ENCODE measurements around the gene TXNDC12.
A peak's percentile ranks its signal among the peaks of the same experiment; 100 is the strongest.

The TXNDC12 gene

DNA sequence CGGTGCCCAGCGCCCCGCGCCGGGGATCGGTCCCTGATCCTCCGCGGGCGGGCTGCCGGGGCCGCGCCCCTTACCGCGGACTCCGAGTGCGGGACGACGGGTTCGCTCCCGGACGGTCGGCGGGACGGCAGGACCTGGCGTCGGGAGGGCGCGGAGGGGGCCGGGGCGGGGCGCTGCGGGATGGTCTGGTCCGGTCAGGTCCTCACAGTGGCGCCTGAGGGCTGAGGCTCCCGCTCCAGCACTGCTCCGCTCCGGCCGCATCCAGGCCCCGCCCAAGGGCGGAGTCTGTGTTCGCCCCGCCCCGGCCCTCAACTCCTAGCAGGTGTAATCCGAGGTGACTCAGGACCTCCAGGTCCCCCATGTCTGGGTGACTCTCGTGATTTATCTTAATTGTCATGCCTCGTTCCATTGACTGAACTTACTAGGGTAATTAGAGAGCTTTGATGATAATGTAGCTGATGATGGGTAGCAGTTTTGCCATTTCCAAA is 64.5 kb downstream of the TXNDC12 start, which contains the start of gene RAB3B:
Gene RAB3B, minus strand, starts transcription at position 223 of the 488 bp plus-strand sequence. CDS start 13,583 bp downstream, outside the sequence.
- peak; percentile 81 for DNase-seq

DNA sequence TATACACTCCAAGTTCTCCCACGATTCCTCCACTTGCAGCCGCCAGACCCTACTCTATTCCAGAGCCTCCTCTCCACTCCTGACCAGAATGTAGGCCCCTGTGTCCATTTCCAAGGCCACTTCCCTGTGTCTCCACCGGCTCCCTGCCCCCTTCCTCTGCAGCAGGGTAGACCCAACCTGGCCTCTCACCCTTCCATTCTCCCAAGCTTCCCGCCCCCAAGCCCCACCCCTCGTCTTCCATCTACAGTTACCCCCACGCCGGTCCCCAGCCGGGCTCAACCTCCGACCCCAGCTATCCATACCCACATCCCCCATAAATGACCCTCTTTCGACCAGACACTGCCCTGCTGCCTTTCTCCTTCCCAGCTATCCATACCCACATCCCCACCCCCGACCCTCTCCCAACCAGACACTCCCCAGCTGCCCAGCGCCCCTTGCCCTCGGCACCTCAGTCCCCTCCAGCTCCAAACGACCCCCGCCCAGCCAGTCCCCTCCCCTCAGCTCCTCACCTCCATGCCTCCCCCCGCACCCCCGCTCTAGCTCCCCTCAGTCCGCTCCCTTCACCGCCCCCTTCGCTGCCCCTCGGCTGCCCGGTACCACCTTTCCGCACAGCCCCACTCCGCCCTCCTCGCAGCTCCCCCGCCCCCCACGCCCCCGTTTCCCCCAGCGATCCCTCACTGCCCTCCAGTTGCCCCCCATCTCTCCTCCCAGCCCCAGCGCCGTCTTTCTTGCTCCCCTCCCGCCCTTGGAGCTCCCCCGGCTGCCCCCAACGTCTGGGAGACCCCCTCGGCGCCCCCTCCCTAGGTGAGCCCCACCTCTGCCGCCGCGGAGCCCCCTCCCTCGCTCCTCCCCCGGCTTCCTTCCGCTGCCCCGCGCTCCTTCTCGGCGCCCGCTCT is 65.2 kb downstream of the TXNDC12 start:
- DNase-seq: no peak

DNA sequence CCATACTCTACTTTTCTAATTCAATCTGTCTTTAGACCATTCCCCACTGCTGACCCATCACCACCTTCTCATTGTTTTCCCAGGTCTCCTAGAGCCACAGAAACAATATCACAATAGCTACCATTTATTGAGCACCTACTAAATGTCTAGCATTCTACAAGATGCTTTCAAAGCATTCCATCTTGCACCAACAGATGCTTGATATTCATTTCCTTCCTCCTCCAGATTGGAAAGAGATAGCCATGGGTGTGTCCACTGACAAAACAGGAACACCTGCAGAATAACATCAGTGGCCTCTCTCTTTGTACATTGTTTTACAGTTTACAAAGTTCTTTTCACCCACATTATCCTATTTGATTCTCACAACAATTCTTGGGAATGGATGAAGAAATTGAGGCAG is 66.7 kb downstream of the TXNDC12 start:
- DNase-seq: no peak

DNA sequence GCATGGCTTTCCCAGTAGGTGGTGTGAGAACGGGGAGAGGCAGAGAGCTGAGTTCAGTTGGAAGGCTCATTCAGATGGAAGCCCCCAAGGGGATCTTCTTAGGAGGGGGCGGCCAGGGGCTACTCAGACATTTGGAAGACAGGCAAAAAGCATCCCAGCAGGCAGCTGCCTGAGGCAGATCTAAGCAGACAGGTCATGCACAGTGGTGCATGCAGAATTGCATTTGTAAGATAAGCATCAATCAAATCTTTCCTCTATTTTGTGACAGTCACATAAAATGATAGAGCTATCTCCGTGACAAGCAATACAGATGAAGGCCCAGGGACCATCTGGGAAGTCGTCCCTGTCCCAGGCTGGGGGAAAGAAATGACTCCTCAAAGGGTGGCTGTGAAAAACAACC is 68.3 kb downstream of the TXNDC12 start:
- DNase-seq: peak; percentile 74

DNA sequence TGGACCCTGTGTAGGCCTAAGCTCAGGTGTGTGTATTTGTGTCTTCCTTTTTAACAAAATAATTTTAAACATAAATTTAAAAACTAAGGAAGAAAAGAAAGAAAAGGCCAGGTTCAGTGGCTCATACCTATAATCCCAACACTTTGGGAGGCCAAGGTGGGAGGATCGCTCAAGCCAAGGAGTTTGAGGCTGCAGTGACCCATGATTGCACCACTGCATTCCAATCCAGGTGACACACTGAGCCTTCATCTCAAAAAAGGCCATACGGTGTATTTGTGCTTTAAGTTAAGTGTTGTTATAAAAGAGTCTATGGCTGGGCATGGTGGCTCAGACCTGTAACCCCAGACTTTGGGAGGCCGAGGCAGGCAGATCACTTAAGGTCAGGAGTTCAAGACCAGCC is 72.8 kb downstream of the TXNDC12 start:
- no peak for DNase-seq

DNA sequence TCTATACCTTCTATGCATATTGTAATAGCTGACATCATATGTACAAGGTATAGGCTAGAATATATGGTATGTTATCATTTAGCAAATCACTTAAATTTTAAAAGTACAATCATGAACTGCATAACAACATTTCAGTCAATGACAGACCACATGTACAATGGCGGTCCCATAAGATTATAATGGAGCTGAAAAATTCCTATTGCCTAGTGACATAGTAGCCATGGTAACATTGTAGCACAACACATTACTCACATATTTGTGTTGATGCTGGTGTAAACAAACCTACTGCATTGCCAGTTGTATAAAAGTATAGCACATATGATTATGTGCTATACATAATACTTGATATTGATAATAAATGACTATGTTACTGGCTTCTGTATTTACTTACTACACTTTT is 73.4 kb downstream of the TXNDC12 start:
- DNase-seq: no peak

DNA sequence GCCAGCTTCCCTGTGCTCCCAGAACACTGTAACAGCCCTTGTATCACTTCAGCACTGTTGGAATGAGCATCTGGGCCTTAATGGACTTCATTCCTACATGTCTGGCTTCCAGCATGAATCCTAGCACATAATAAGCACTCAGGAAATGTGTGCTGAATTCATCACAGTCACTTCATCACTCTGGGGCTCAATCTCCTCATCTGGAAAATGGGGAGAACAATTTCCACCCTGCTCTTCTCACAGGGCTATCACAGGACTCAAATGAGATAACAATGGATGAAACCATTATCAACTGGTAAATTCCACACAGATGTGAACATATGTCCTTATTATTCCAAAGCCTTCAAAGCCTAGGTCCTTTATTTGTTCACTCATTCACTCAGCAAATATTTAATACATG is 76.9 kb downstream of the TXNDC12 start:
- DNase-seq: no peak

DNA sequence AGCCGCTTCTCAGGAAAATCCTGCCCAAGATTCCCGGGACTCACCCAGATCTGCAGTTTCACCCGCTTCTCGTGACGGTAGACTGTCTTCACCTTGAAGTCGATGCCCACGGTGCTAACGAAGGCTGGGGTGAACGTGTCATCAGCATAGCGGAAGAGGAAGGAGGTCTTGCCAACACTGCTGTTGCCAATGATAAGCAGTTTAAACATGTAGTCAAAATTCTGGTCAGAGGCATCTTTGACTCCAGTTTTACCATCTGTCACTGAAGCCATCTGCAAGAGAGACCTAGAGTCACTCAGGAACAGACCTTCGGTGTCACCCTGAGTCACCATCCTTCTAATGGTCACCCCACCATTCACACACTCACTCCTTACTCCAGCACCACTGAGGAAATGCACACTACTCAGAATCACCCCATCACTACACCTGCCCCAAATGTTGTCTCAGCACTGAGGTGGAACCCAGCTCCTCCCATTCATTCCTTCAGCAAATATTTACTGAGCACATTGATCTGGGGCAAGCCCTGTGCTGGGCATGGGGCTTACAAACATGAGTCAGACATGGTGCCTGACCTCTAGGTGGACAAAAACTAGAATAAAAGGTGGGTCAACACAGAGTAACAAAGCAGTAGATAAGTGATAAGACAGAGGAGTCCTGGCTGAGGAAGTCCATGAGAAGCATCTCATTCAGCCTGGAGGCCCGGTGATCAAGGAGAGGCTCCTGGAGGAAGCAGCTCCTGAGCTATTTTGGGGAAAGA is 78.0 kb downstream of the TXNDC12 start:
- DNase-seq: no peak

DNA sequence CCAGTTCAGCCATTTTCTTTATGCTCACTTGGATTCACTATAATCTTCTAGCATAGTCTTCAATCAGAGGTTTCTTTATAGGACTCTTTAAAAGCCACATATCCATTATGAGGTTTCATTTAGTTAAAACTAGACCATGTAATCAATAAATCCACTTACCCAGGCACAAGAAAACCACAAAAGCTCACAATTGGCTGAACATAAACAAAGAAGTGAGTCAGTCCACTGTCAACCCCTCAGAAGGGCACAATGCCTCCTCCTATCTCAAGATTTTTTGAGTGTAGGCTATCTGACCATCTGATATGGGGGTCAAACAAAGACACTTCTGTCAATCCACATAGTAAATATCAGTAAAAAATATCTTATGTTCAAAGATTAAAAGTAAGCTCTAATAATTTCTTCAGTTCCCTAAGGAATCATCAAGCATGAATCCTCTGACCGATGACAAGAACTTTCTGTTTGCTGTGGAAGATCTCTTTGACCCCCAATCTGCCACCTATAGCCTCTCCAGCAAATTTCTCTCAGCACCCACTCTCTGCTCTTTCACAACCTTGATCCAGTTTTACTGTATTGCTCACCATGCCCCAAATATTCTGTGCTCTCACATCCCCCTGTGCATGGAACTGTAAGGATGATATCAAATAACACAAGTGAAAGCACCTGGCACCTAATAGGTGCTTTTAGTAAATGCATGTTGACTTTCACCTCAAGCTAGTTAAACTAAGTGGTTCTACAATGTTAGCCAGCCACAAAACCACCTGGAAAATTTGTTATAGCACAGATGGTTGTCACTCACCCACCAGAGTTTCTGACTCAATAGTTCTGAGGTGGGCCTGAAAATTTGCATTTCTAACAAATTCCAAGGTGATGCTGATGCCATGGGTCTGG is 81.2 kb downstream of the TXNDC12 start:
- DNase-seq: no peak

Measured in retina (tissue), 1 donor.